Stimulated activated CD8-positive, alpha-beta memory T cell treated with anti-CD3 and anti-CD28 coated beads, Interleukin-7, amount 100 ng/mL, for 24 hours (primary cell): ENCODE data around the gene PSMB10.
A peak's percentile ranks its signal among the peaks of the same experiment; 100 is the strongest.
"Not testable (repeated sequence)": the region's sequence is repeated elsewhere in the genome, so short reads cannot be mapped to it uniquely, and the experiment has no call there.

Source experiments
- DNase-seq: peaks from one replicate; pipeline ENCODE4 v3.0.0-alpha.2; 2020; ENCODE audit warnings: low read depth

Gene PSMB10

DNA sequence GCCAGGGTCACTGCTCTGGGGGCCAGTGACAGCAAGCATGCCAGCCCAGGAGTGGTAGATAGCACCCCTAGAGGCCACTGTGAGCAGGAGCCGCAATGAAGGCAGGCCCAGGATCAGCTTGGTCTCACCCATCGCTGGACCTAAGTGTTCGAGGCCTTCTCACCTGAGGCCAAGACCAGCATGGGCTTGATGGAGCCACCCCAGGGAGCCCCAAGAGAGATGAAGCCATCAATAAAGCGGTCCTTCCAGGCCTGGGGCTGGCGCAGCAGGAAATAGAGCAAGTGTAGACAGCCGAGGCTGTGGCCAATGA is 5.5 kb upstream of the PSMB10 start:
- DNase-seq, result no peak

GRCh38 chr16:67941469-67942199 is 5.0 kb upstream of the PSMB10 start:
- no peak for DNase-seq

GRCh38 chr16:67940446-67941089 is 3.9 kb upstream of the PSMB10 start:
- DNase-seq, result no peak

DNA sequence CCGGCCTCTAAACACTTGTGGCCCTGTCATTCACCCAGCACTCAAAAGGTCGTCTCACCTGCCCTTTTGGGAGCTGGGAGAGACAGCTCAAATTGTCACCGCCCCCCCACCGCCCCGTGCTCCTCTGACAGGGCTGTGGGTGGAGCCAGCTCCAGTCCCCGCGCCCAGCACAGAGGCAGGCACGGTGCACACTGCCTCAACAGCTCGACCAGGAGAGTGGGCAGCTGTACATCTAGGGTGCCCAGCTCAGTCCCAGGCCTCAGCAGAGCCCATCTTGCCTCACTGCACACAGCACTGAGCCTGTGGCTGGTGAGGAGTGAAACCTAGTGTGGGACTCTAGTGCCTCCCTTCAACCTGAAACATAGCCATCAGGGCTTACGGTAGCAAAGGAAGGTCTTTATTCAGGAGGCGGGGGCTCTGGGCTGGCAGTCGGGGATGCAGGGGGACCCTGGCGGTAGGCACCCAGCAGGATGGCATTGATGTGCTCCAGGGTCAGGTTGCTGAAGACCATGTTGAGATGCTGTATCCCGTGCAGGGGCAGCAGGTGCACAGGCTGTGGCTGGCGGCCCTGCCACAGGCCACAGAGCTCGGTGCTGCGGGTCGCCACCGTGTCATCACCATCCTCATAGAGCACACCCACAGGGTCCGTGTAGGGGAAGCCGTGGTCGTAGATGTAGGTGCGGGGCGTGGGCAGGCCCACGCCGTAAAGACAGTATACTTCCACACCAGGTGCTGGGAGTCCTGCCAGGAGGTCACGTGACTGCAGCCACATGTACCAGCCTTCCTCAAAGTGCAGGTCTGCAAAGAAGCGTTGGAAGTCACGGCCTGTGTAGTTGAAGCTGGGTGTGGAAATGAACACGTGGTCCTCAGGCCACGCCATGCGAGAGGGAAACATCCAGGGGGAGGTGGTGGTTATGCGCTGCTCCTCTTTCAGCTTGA is 3.1 kb upstream of the PSMB10 start:
- DNase-seq, result no peak

GRCh38 chr16:67937713-67938112 is 1.1 kb upstream of the PSMB10 start:
- not testable (repeated sequence) for DNase-seq

DNA sequence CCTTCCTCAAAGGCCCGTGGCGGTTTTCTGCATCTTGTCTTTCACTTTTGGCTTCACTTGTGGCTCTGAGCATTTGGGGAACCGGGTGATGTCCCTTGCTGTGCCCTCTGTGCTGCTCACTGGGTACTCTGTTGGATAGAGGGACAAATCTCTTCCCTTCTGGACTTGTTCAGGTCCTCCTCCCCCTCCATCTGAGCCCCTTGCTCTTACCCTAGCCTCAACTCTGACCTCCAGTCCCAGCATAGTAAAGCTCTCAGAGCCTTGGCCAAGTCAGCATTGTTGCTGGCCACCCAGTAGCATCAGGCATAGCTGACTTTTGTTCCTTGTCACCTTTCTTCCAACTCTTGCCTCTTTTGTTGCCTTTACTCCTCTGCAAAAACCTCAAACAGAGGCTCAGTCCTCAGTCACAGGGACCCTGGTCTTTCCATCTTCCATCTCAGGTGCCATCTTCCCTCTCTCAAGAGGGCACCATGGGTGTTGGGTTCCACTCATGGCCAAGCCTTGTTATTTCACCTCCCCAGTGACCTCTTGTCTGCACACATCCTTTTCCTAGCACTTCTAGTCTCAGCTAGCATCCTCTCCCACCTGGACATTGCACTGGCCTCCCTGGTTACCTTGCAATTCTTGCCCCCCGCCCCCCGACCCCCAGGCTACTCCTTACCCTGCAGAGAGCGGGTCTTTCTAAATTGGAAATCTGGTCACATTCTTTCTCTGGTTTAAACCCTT is 393 bp upstream of the PSMB10 start:
- peak; percentile 38 for DNase-seq

GRCh38 chr16:67935402-67936123 is 1.1 kb downstream of the PSMB10 start:
- DNase-seq, result peak; percentile 87

DNA sequence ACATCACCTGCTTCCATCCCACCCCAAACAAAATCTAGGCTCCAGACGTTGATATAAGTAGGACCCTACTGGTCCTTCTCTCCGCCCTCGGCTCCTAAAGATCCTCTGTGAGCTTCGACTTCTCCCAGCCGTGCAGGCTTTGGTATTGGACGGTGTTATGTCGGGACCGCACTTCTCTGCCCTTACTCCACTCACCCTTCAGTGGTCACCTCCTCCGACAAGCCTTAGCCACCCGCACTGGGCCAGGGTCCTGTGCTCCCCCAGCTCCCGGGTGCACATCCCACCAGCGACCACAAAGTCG is 1.6 kb downstream of the PSMB10 start:
- no peak for DNase-seq

GRCh38 chr16:67934306-67935100 is 2.1 kb downstream of the PSMB10 start:
- no peak for DNase-seq

- no peak for DNase-seq
Observed at GRCh38 chr16:67933805-67934204, 2.8 kb downstream of the PSMB10 start.

DNA sequence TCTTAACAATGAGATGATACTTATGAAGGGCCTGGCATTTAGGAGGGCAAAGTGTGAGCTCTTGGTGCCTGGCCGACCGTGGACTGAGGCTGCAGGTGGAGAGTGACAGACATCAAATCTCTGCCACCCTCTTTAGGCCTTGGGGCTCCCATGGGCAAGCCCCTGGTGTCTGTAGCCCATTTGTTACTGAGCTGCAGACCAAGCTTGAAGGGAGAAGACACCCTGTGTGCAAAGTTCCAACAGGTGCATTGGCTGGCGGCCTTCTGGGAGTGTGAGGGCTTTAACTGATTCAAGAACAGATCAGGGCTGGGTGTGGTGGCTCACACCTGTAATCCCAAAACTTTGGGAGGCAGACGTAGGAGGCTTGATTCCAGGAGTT is 4.2 kb downstream of the PSMB10 start:
- no peak for DNase-seq

DNA sequence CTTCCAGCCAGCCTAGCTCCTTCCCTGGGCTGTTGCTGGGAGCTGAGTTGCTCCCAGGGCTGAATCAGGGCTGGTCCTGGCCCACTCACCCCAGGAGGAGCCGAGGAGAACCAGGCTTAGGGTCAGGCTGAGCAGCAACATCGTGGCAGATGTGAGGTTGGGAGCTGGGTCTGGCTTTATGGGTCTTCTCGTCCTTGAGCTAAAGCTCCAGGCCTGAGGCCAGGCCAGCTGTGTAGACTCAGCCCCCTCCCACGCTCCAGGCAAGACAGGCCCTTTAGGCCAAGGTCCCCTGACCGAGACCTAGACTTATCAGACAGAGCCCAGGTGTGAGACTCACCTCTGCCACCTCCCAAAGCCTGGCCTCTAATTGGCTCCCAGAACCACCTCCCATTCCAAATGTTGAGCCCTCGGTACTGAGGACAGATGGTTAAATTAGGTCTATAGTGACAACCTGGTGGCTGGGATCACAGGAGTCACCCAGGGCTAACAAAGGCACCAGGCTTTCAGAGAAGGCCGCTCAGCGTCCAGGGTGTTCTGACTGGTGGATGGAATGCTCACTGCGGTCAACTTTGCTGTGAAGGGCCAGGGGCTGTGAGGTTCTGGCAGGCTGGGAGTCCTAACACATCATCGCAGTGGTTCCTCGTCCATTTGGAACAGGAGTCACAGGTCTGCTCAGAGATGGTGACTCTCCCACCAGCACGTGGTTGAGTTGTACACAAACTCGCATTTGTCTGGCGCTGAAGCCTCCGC is 4.8 kb downstream of the PSMB10 start, which contains the start of gene CTRL:
CTRL (minus strand) TSS at position 151 of the 750 bp plus-strand sequence; CDS start at position 141, 10 bp downstream.
- DNase-seq, result no peak

DNA sequence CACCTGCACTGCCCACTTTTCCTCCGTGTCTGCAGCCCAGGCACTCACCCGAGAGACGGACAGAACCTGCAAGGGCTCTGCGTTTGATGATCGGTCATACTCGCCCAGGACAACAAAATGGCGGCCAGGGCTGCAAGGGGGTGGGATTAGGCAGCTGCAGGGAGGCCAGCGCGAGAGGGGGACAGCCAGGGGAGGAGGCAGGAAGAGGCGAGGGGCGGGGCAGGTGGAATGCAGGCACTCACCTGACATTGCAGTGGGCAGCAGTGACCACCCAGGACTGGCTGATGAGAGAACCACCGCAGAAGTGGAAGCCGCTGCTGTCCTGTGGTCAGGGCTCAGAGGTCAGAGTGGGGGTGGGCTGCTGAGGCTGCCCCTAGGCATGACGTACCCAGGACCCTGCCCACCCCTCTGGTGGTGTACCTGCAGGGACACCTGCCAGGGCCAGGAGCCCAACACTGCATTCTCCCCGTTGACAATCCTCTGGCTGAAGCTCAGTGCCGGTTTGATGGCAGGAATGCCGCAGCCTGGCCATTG is 5.9 kb downstream of the PSMB10 start:
- no peak for DNase-seq

DNA sequence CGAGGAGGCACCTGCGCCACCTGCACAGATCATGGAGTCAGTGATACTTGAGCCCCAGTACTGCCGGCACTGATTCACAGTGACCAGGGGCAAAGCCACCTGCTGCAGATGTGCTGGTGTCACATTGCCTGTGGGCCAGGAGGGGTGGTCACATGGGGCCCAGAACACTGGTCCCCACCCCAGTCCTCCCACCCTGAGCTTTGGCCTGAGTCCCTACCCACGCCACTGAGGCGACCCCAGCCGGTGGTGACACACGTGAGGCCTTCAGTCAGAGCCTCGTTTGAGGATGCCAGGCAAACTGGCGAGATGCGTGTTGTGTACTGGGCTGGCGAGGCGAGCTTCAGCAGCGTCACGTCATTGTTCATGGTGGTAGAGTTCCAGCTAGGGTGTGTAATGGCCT is 6.5 kb downstream of the PSMB10 start:
- no peak for DNase-seq

DNA sequence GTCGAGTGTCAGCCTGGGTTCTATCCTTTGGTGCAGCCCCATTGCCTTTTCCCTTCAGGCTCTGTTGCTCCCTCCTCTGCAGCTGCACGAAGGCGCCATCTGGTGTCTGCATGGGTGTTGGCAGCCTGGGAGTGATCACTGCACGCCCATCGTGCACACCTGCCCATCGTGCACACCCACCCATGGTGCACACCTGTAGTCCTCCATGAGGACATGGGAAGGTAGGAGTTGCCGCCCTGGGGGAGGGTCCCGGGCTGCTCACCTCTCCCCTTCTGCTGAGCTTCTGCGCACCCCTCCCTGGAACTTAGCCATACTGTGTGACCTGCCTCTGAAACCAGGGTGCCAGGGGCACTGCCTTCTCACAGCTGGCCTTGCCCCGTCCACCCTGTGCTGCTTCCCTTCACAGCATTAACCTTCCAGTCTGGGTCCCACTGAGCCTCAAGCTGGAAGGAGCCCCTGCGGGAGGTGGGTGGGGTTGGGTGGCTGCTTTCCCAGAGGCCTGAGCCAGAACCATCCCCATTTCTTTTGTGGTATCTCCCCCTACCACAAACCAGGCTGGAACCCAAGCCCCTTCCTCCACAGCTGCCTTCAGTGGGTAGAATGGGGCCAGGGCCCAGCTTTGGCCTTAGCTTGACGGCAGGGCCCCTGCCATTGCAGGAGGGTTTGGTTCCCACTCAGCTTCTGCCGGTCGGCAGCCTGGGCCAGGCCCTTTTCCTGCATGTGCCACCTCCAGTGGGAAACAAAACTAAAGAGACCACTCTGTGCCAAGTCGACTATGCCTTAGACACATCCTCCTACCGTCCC is 7.9 kb downstream of the PSMB10 start:
- peak; percentile 55 for DNase-seq

DNA sequence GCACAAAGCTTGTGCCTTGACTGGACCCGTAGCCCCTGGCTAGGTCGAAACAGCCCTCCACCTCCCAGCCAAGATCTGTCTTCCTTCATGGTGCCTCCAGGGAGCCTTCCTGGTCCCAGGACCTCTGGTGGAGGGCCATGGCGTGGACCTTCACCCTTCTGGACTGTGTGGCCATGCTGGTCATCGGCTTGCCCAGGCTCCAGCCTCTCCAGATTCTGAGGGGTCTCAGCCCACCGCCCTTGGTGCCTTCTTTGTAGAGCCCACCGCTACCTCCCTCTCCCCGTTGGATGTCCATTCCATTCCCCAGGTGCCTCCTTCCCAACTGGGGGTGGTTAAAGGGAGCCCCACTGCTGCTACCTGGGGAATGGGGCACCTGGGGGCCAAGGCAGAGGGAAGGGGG is 8.5 kb downstream of the PSMB10 start:
- DNase-seq, result no peak

- no peak for DNase-seq
Observed at GRCh38 chr16:67927131-67927941, 9.3 kb downstream of the PSMB10 start.

DNA sequence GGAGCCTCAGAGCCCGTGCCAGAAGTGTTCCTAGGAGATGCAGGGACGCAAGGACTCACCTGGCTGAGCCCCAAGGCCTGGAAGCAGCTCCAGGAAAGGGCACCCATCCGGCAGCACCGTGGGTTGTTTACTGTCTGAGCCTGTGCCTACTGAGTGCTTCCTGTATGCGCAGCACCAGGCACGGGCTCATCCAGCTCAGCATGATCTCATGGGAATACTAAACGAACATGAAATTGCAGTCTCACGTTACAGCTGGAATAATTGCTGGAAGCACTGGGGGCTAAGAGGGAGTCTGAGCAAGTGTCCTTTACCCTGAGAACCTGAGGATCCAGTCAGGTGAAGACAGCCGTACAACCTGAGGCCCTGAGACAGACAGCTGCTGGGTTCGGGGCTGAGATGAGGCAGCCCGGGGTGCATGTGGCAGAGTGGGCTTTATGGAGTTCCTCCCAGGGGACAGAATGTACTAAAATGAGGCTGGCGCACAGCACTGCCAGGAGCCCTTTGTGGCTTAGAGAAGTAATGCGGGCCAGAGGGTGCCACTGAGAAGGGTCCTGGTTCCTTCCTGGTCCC is 10.4 kb downstream of the PSMB10 start:
- DNase-seq, result no peak
